Erythroblast (primary cell): Measurements from ENCODE around the gene HSF2BP.

Experiments
- GATA1 ChIP-seq: IDR thresholded peaks from 2 replicates; pipeline ENCODE4 v1.6.1; 2011; ENCODE audit warnings: low read depth, mild to moderate bottlenecking, control low read depth, low read length, moderate library complexity
- POLR2A ChIP-seq: IDR thresholded peaks from 2 replicates; pipeline ENCODE4 v1.6.1; 2011; ENCODE audit warnings: mild to moderate bottlenecking, low read length

DNA sequence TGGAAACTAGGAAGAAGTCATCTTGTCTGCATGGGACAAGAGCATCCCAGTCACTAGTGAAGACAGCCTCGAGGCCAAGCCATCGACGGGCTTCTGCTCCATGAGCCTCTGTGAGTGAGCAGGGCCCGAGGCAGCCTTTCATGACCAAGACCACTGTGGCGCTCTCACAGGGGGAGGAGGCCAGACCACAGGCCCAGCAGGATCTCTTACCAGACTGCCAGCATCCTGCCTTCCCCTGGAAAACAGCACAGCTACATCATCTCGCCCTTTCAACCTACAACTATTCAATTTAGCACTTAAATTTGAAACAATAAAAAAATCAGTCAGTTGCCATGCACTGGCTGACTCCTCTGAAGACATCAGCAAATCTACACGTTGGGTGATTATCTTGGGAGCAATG, 85.4 kb downstream of the HSF2BP start:
- TF ChIP-seq POLR2A: no peak
- TF ChIP-seq GATA1: no peak
